Neural cell (in vitro differentiated cells): ENCODE data around the gene AIFM1. TPM values are rescaled to one million over a fixed set of nuclear protein-coding genes. Genes with fewer than 3 reads are reported as not detected.

Experiments
- H2AFZ ChIP-seq: fragments of 200-600, 300-800 bp; sonication (generic), shearing (Covaris generic); 2 replicates; pipeline ENCODE4 v1.6.0; 2014; ENCODE audit warnings: low read depth, mild to moderate bottlenecking, antibody characterized with exemption, low read length, moderate library complexity
- H3F3A ChIP-seq: fragments of 200-600 bp; shearing (Covaris generic); 2 replicates; pipeline ENCODE4 v1.6.1; 2016; ENCODE audit warnings: mild to moderate bottlenecking, moderate library complexity, mixed read lengths, antibody characterized with exemption, low read length; ENCODE audit not compliant: insufficient read depth, poor library complexity, severe bottlenecking
- H3K27ac ChIP-seq: fragments of 200-600, 300-800 bp; sonication (generic), shearing (Covaris generic); 2 replicates; pipeline ENCODE4 v1.5.1; 2014; ENCODE audit warnings: mild to moderate bottlenecking, low read length, moderate library complexity
- H3K27me3 ChIP-seq: fragments of 300-800, 200-600 bp; sonication (generic), shearing (Covaris generic); 2 replicates; pipeline ENCODE4 v1.6.0; 2014; ENCODE audit warnings: mild to moderate bottlenecking, low read depth, low read length, moderate library complexity; ENCODE audit not compliant: insufficient read depth
- H3K36me3 ChIP-seq: fragments of 300-800, 200-600 bp; sonication (generic), shearing (Covaris generic); 2 replicates; pipeline ENCODE4 v1.5.1; 2014; ENCODE audit warnings: mild to moderate bottlenecking, antibody characterized with exemption, low read length, moderate library complexity; ENCODE audit not compliant: insufficient read depth
- H3K4me2 ChIP-seq: fragments of 300-800, 200-600 bp; sonication (generic), shearing (Covaris generic); 2 replicates; pipeline ENCODE4 v1.6.0; 2014; ENCODE audit warnings: mild to moderate bottlenecking, low read length
- H3K4me3 ChIP-seq: fragments of 300-800, 200-600 bp; sonication (generic), shearing (Covaris generic); 2 replicates; pipeline ENCODE4 v1.5.1; 2014; ENCODE audit warnings: mild to moderate bottlenecking, low read length, moderate library complexity
- H3K79me2 ChIP-seq: fragments of 200-600 bp; shearing (Covaris generic); replicated peaks from 2 replicates; pipeline ENCODE4 v1.6.0; 2014; ENCODE audit warnings: mild to moderate bottlenecking, low read length, moderate library complexity; ENCODE audit not compliant: insufficient read depth
- H3K9ac ChIP-seq: fragments of 300-800, 200-600 bp; sonication (generic), shearing (Covaris generic); 2 replicates; pipeline ENCODE4 v1.6.1; 2016; ENCODE audit warnings: mild to moderate bottlenecking, low read length, mixed read lengths
- H3K9me2 ChIP-seq: fragments of 200-600 bp; shearing (Covaris generic); 2 replicates; pipeline ENCODE4 v1.6.1; 2016; ENCODE audit warnings: mild to moderate bottlenecking, low read length, mixed read lengths; ENCODE audit not compliant: insufficient read depth
- H3K9me3 ChIP-seq: fragments of 200-600, 300-800 bp; sonication (generic), shearing (Covaris generic); 2 replicates; pipeline ENCODE4 v1.6.1; 2016; ENCODE audit warnings: mild to moderate bottlenecking, mixed run types, low read length, moderate library complexity, mixed read lengths
- H4K20me1 ChIP-seq: fragments of 200-600 bp; shearing (Covaris generic); 2 replicates; pipeline ENCODE4 v1.6.1; 2016; ENCODE audit warnings: mild to moderate bottlenecking, mixed run types; ENCODE audit not compliant: insufficient read depth
- EP300 ChIP-seq: fragments of 450-650 bp; conservative IDR thresholded peaks from 2 replicates; pipeline ENCODE4 v1.6.1; 2014; ENCODE audit warnings: antibody characterized with exemption, mild to moderate bottlenecking, moderate library complexity; ENCODE audit not compliant: poor library complexity, severe bottlenecking
- EZH2 ChIP-seq: fragments of 200-600, 300-800 bp; shearing (Covaris generic), sonication (generic); IDR thresholded peaks from 2 replicates; pipeline ENCODE4 v1.6.1; 2014; ENCODE audit warnings: antibody characterized with exemption, low read length, borderline replicate concordance, mild to moderate bottlenecking; ENCODE audit not compliant: insufficient read depth, poor library complexity, severe bottlenecking
- MXI1 ChIP-seq: fragments of 450-650 bp; conservative IDR thresholded peaks from 2 replicates; pipeline ENCODE4 v1.6.1; 2014; ENCODE audit warnings: antibody characterized with exemption, mild to moderate bottlenecking; ENCODE audit not compliant: poor library complexity, severe bottlenecking
- POLR2AphosphoS5 ChIP-seq: IDR thresholded peaks from 2 replicates; pipeline ENCODE4 v1.6.1; 2012
- RAD21 ChIP-seq: fragments of 450-650 bp; conservative IDR thresholded peaks from 2 replicates; pipeline ENCODE4 v1.6.1; 2014; ENCODE audit warnings: antibody characterized with exemption, mild to moderate bottlenecking, moderate library complexity
- SMC3 ChIP-seq: fragments of 450-650 bp; conservative IDR thresholded peaks from 2 replicates; pipeline ENCODE4 v1.6.1; 2014; ENCODE audit warnings: antibody characterized with exemption, mild to moderate bottlenecking, moderate library complexity; ENCODE audit not compliant: poor library complexity
- TAF1 ChIP-seq: IDR thresholded peaks from 2 replicates; pipeline ENCODE4 v1.6.1; 2012; ENCODE audit warnings: low read depth
- polyA plus RNA-seq: library from polyadenylated mRNA; depleted of rRNA; stranded (reverse); fragments of >200 nt; gene quantifications from 2 replicates; pipeline ENCODE4 v1.2.3, GENCODE V29; 2014
- TF ChIP-seq, protein P1 (sequence below): fragments of 450-650 bp; IDR thresholded peaks from 2 replicates; pipeline ENCODE4 v1.5.1; 2014; ENCODE audit warnings: antibody characterized with exemption, mild to moderate bottlenecking, moderate library complexity; ENCODE audit not compliant: poor library complexity, severe bottlenecking
- TF ChIP-seq, protein P2 (sequence below): IDR thresholded peaks from 2 replicates; pipeline ENCODE4 v1.6.1; 2012; ENCODE audit warnings: borderline replicate concordance

AIFM1 gene
- polyA plus RNA-seq, 1 donor from 2014 or later = 24.3 TPM

- Histone ChIP-seq H3K4me2 (no peak overlapping the region), H3K27ac (no peak overlapping the region), H3K36me3 (no peaks in the 10 kb centered on the region), H3K27me3 (no peaks in the 10 kb centered on the region), H3F3A (no peaks in the 10 kb centered on the region), H3K79me2 (no peaks in the 10 kb centered on the region), H3K9me3 (no peaks in the 10 kb centered on the region), H4K20me1 (no peaks in the 10 kb centered on the region), H3K9me2 (no peaks in the 10 kb centered on the region), H3K4me3 (no peak overlapping the region), H2AFZ (no peak overlapping the region), H3K9ac (no peak overlapping the region)
- TF ChIP-seq EP300 (no peak), RAD21 (no peak), POLR2AphosphoS5 (no peak), MXI1 (no peak), TAF1 (no peak), SMC3 (no peak), EZH2 (no peak)
- TF ChIP-seq, protein P1, sequence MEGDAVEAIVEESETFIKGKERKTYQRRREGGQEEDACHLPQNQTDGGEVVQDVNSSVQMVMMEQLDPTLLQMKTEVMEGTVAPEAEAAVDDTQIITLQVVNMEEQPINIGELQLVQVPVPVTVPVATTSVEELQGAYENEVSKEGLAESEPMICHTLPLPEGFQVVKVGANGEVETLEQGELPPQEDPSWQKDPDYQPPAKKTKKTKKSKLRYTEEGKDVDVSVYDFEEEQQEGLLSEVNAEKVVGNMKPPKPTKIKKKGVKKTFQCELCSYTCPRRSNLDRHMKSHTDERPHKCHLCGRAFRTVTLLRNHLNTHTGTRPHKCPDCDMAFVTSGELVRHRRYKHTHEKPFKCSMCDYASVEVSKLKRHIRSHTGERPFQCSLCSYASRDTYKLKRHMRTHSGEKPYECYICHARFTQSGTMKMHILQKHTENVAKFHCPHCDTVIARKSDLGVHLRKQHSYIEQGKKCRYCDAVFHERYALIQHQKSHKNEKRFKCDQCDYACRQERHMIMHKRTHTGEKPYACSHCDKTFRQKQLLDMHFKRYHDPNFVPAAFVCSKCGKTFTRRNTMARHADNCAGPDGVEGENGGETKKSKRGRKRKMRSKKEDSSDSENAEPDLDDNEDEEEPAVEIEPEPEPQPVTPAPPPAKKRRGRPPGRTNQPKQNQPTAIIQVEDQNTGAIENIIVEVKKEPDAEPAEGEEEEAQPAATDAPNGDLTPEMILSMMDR = no peak
- TF ChIP-seq, protein P2, sequence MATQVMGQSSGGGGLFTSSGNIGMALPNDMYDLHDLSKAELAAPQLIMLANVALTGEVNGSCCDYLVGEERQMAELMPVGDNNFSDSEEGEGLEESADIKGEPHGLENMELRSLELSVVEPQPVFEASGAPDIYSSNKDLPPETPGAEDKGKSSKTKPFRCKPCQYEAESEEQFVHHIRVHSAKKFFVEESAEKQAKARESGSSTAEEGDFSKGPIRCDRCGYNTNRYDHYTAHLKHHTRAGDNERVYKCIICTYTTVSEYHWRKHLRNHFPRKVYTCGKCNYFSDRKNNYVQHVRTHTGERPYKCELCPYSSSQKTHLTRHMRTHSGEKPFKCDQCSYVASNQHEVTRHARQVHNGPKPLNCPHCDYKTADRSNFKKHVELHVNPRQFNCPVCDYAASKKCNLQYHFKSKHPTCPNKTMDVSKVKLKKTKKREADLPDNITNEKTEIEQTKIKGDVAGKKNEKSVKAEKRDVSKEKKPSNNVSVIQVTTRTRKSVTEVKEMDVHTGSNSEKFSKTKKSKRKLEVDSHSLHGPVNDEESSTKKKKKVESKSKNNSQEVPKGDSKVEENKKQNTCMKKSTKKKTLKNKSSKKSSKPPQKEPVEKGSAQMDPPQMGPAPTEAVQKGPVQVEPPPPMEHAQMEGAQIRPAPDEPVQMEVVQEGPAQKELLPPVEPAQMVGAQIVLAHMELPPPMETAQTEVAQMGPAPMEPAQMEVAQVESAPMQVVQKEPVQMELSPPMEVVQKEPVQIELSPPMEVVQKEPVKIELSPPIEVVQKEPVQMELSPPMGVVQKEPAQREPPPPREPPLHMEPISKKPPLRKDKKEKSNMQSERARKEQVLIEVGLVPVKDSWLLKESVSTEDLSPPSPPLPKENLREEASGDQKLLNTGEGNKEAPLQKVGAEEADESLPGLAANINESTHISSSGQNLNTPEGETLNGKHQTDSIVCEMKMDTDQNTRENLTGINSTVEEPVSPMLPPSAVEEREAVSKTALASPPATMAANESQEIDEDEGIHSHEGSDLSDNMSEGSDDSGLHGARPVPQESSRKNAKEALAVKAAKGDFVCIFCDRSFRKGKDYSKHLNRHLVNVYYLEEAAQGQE = no peak
These were observed 84.1 kb downstream of the AIFM1 start for GRCh38 chrX:130081421-130082045.

DNA sequence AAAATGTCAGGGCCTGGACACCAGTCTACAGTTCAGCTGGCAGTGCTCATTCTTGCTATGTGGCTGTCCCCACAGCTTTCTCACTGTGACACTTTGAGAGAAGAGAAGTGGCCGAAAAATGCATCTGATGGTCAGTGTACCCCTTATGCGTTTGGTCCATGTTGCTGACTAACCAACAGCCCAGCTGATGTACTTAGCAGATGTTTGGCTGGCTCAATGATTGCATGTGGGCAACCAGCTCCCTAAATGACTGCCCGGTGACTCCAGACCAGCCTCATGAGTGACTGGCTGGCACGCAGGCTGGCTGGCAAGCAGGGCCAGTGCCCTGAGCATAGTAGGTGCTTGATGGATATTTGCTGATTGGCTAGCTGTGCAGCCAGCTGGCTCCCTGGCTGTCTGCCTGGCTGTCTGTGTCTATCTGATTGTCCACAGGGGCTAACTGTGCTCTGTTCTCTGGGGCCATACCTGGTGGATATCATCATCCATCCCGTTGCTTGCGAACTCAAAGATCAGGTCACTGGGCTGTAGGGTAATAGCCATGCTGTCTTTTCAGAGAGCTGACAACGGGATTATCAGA, 84.8 kb downstream of the AIFM1 start:
- Histone ChIP-seq H3K27ac (no peak overlapping the region), H3K4me2 (no peak overlapping the region), H3K36me3 (no peaks in the 10 kb centered on the region), H4K20me1 (no peaks in the 10 kb centered on the region), H3K4me3 (no peak overlapping the region), H3K79me2 (no peaks in the 10 kb centered on the region), H3K9me2 (no peaks in the 10 kb centered on the region), H3K27me3 (no peaks in the 10 kb centered on the region), H3K9ac (no peak overlapping the region), H3F3A (no peaks in the 10 kb centered on the region), H2AFZ (no peak overlapping the region), H3K9me3 (no peaks in the 10 kb centered on the region)
- TF ChIP-seq, protein P2 = no peak
- TF ChIP-seq POLR2AphosphoS5 (no peak), RAD21 (no peak), EP300 (no peak), MXI1 (no peak), EZH2 (no peak), SMC3 (no peak), TAF1 (no peak)
- TF ChIP-seq, protein P1 = no peak
